Ishikawa (cell line): ENCODE results near the gene FGF11.

ENCODE experiments used
- CEBPB ChIP-seq: IDR thresholded peaks from 2 replicates; pipeline ENCODE4 v1.6.1; 2012
- CREB1 ChIP-seq: IDR thresholded peaks from 2 replicates; pipeline ENCODE4 v1.6.1; 2012; ENCODE audit warnings: low read depth
- EGR1 ChIP-seq: IDR thresholded peaks from 2 replicates; pipeline ENCODE4 v1.6.1; 2012
- EP300 ChIP-seq: IDR thresholded peaks from 2 replicates; pipeline ENCODE4 v1.6.1; 2012; ENCODE audit warnings: borderline replicate concordance
- FOXM1 ChIP-seq: IDR thresholded peaks from 2 replicates; pipeline ENCODE4 v1.6.1; 2012; ENCODE audit warnings: low read depth, borderline replicate concordance
- MAX ChIP-seq: IDR thresholded peaks from 2 replicates; pipeline ENCODE4 v1.6.1; 2012
- NFIC ChIP-seq: IDR thresholded peaks from 2 replicates; pipeline ENCODE4 v1.6.1; 2012
- RAD21 ChIP-seq: IDR thresholded peaks from 2 replicates; pipeline ENCODE4 v1.6.1; 2012; ENCODE audit warnings: low read depth
- REST ChIP-seq: IDR thresholded peaks from 2 replicates; pipeline ENCODE4 v1.6.1; 2012; ENCODE audit warnings: low read depth, mild to moderate bottlenecking
- TAF1 ChIP-seq: IDR thresholded peaks from 2 replicates; pipeline ENCODE4 v1.6.1; 2012; ENCODE audit warnings: low read depth, mild to moderate bottlenecking
- TCF12 ChIP-seq: IDR thresholded peaks from 2 replicates; pipeline ENCODE4 v1.6.1; 2012; ENCODE audit warnings: low read depth
- TEAD4 ChIP-seq: IDR thresholded peaks from 2 replicates; pipeline ENCODE4 v1.6.1; 2012
- USF1 ChIP-seq: IDR thresholded peaks from 2 replicates; pipeline ENCODE4 v1.6.1; 2012
- YY1 ChIP-seq: IDR thresholded peaks from 2 replicates; pipeline ENCODE4 v1.6.1; 2012; ENCODE audit warnings: low read depth

GRCh38 chr17:7392696-7393612 is 46.4 kb upstream of the FGF11 start:
- TF ChIP-seq YY1 (no peak), RAD21 (no peak), NFIC (no peak), MAX (no peak), EGR1 (no peak), CREB1 (no peak), EP300 (no peak), TCF12 (no peak), CEBPB (no peak), USF1 (no peak), TAF1 (no peak; the same call in 1 of the 2 replicates), FOXM1 (no peak), TEAD4 (no peak), REST (no peak)
